ENCODE data around the gene PPARGC1A. TPM values are rescaled to one million over a fixed set of nuclear protein-coding genes. Genes with fewer than 3 reads are reported as not detected.

Gene PPARGC1A
- total and polyA plus RNA-seq, 2 experiments from 2014 or later: 0.76 to 3.3 TPM

DNA sequence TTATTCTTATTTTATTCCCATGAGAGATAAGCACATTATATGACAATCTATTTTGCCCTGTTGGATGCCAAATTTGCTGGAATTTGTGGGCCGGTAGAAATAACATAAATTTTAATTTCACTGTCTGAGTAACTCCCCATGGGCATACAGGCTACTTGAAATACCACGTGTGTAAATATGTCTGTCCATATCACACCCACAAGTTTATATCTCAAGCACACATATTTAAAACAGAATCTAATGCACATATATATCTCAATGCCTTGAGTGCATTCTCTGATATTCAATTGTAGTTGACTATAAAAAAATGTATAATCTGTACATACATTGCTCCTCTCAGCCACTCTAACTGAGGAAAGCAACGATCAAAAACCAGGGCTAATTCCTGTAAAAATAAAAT, 51.2 kb downstream of the PPARGC1A start (continued):
- TF ChIP-seq, protein P1, sequence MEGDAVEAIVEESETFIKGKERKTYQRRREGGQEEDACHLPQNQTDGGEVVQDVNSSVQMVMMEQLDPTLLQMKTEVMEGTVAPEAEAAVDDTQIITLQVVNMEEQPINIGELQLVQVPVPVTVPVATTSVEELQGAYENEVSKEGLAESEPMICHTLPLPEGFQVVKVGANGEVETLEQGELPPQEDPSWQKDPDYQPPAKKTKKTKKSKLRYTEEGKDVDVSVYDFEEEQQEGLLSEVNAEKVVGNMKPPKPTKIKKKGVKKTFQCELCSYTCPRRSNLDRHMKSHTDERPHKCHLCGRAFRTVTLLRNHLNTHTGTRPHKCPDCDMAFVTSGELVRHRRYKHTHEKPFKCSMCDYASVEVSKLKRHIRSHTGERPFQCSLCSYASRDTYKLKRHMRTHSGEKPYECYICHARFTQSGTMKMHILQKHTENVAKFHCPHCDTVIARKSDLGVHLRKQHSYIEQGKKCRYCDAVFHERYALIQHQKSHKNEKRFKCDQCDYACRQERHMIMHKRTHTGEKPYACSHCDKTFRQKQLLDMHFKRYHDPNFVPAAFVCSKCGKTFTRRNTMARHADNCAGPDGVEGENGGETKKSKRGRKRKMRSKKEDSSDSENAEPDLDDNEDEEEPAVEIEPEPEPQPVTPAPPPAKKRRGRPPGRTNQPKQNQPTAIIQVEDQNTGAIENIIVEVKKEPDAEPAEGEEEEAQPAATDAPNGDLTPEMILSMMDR (conservative IDR thresholded peaks at IDR 0.05; ENCODE audit: low read depth in 2 of 2): no peak
- no peak for TF ChIP-seq EZH2phosphoT487 (IDR thresholded peaks at IDR 0.05; ENCODE audit: unreplicated experiment)

DNA sequence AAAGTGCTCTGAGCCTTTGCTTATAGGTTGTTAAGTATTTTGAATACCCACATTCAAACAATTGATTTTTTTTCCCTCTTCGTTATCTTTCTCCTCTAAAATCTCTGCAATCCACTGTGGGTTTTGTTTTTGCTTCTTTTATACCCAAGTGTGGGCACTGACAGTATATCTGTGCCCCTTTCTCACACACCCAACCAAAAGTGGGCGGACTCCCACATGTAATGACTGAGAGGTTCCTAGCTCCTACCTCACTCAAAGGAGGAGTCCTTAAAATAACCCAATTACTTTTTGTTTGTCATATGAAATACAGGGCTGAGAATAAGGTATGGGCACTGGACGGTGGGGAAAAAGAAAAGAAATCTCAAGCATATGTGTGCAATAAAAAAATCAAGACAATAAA, 51.7 kb downstream of the PPARGC1A start:
- Histone ChIP-seq H3K36me3 (ENCODE audit: insufficient read depth) (no peaks in the 10 kb centered on the region), H3K4me3 (no peak overlapping the region), H3K79me2 (replicated peaks; ENCODE audit: insufficient read depth) (no peaks in the 10 kb centered on the region), H3K27me3 (ENCODE audit: insufficient read depth) (no peaks in the 10 kb centered on the region), H3F3A (replicated peaks; ENCODE audit: low read depth) (no peaks in the 10 kb centered on the region), H3K4me2 (no peak overlapping the region), H3K27ac (ENCODE audit: low read depth) (no peak overlapping the region), H4K20me1 (replicated peaks; ENCODE audit: insufficient read depth) (no peaks in the 10 kb centered on the region), H3K4me1 (ENCODE audit: insufficient read depth) (no peaks in the 10 kb centered on the region), H2AFZ (no peak overlapping the region), H3K9me2 (ENCODE audit: insufficient read depth) (0 out of 2 replicates have a peak, but pooled peaks cover 4% of the 10 kb centered on the region)
- Mint-ChIP-seq H3K27me3 (ENCODE audit: insufficient read depth, low read depth, poor library complexity) (no peaks in the 10 kb centered on the region), H3K4me3 (no peak overlapping the region), H3K9me3 (no peaks in the 10 kb centered on the region), H3K4me1 (no peaks in the 10 kb centered on the region), H3K36me3 (ENCODE audit: low read depth) (no peaks in the 10 kb centered on the region), H3K27ac (no peak overlapping the region)
- DNase-seq (ENCODE audit: low spot score): no peak
- no peak for ATAC-seq
- TF ChIP-seq, protein P1 (conservative IDR thresholded peaks at IDR 0.05; ENCODE audit: low read depth in 2 of 2): no peak
- TF ChIP-seq CREB1 (CRISPR knock-in tag; IDR thresholded peaks at IDR 0.05; ENCODE audit: low read depth) (no peak), EZH2 (IDR thresholded peaks at IDR 0.05; ENCODE audit: low read depth, unreplicated experiment) (no peak), NANOG (IDR thresholded peaks at IDR 0.05; ENCODE audit: borderline replicate concordance) (no peak), POLR2AphosphoS5 (IDR thresholded peaks at IDR 0.05; ENCODE audit: low read depth) (no peak), STAT1 (IDR thresholded peaks at IDR 0.05; ENCODE audit: unreplicated experiment) (no peak), JUNB (IDR thresholded peaks at IDR 0.05; ENCODE audit: unreplicated experiment) (no peak), EZH2phosphoT487 (IDR thresholded peaks at IDR 0.05; ENCODE audit: unreplicated experiment) (no peak), ZNF331 (CRISPR knock-in tag; IDR thresholded peaks at IDR 0.05; ENCODE audit: low read depth) (no peak)
- TF ChIP-seq, protein P2, sequence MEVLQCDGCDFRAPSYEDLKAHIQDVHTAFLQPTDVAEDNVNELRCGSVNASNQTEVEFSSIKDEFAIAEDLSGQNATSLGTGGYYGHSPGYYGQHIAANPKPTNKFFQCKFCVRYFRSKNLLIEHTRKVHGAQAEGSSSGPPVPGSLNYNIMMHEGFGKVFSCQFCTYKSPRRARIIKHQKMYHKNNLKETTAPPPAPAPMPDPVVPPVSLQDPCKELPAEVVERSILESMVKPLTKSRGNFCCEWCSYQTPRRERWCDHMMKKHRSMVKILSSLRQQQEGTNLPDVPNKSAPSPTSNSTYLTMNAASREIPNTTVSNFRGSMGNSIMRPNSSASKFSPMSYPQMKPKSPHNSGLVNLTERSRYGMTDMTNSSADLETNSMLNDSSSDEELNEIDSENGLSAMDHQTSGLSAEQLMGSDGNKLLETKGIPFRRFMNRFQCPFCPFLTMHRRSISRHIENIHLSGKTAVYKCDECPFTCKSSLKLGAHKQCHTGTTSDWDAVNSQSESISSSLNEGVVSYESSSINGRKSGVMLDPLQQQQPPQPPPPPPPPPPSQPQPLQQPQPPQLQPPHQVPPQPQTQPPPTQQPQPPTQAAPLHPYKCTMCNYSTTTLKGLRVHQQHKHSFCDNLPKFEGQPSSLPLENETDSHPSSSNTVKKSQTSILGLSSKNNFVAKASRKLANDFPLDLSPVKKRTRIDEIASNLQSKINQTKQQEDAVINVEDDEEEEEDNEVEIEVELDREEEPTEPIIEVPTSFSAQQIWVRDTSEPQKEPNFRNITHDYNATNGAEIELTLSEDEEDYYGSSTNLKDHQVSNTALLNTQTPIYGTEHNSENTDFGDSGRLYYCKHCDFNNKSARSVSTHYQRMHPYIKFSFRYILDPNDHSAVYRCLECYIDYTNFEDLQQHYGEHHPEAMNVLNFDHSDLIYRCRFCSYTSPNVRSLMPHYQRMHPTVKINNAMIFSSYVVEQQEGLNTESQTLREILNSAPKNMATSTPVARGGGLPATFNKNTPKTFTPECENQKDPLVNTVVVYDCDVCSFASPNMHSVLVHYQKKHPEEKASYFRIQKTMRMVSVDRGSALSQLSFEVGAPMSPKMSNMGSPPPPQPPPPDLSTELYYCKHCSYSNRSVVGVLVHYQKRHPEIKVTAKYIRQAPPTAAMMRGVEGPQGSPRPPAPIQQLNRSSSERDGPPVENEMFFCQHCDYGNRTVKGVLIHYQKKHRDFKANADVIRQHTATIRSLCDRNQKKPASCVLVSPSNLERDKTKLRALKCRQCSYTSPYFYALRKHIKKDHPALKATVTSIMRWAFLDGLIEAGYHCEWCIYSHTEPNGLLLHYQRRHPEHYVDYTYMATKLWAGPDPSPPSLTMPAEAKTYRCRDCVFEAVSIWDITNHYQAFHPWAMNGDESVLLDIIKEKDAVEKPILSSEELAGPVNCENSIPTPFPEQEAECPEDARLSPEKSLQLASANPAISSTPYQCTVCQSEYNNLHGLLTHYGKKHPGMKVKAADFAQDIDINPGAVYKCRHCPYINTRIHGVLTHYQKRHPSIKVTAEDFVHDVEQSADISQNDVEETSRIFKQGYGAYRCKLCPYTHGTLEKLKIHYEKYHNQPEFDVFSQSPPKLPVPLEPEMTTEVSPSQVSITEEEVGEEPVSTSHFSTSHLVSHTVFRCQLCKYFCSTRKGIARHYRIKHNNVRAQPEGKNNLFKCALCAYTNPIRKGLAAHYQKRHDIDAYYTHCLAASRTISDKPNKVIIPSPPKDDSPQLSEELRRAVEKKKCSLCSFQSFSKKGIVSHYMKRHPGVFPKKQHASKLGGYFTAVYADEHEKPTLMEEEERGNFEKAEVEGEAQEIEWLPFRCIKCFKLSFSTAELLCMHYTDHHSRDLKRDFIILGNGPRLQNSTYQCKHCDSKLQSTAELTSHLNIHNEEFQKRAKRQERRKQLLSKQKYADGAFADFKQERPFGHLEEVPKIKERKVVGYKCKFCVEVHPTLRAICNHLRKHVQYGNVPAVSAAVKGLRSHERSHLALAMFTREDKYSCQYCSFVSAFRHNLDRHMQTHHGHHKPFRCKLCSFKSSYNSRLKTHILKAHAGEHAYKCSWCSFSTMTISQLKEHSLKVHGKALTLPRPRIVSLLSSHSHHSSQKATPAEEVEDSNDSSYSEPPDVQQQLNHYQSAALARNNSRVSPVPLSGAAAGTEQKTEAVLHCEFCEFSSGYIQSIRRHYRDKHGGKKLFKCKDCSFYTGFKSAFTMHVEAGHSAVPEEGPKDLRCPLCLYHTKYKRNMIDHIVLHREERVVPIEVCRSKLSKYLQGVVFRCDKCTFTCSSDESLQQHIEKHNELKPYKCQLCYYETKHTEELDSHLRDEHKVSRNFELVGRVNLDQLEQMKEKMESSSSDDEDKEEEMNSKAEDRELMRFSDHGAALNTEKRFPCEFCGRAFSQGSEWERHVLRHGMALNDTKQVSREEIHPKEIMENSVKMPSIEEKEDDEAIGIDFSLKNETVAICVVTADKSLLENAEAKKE (CRISPR knock-in tag; IDR thresholded peaks at IDR 0.05): no peak
- TF ChIP-seq, protein P3, sequence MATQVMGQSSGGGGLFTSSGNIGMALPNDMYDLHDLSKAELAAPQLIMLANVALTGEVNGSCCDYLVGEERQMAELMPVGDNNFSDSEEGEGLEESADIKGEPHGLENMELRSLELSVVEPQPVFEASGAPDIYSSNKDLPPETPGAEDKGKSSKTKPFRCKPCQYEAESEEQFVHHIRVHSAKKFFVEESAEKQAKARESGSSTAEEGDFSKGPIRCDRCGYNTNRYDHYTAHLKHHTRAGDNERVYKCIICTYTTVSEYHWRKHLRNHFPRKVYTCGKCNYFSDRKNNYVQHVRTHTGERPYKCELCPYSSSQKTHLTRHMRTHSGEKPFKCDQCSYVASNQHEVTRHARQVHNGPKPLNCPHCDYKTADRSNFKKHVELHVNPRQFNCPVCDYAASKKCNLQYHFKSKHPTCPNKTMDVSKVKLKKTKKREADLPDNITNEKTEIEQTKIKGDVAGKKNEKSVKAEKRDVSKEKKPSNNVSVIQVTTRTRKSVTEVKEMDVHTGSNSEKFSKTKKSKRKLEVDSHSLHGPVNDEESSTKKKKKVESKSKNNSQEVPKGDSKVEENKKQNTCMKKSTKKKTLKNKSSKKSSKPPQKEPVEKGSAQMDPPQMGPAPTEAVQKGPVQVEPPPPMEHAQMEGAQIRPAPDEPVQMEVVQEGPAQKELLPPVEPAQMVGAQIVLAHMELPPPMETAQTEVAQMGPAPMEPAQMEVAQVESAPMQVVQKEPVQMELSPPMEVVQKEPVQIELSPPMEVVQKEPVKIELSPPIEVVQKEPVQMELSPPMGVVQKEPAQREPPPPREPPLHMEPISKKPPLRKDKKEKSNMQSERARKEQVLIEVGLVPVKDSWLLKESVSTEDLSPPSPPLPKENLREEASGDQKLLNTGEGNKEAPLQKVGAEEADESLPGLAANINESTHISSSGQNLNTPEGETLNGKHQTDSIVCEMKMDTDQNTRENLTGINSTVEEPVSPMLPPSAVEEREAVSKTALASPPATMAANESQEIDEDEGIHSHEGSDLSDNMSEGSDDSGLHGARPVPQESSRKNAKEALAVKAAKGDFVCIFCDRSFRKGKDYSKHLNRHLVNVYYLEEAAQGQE (IDR thresholded peaks at IDR 0.05; ENCODE audit: unreplicated experiment): no peak
